ENCODE data around the gene SRGAP3. TPM values are rescaled to one million over a fixed set of nuclear protein-coding genes. Genes with fewer than 3 reads are reported as not detected.

SRGAP3 gene
- total and polyA plus RNA-seq, 10 of the 15 experiments (the other 5 are each of a cell fraction or from before 2014, with no cell fraction given) = 0.32 to 1.7 (median 0.99) TPM

GRCh38 chr3:9059489-9060400 lies 189.7 kb downstream of the SRGAP3 start:
- Histone ChIP-seq H4K20me1 (ENCODE audit: control insufficient read depth, insufficient read depth) (no peaks in the 10 kb centered on the region), H3K36me3 (ENCODE audit: control insufficient read depth in 2 of 2, insufficient read depth in 2 of 2, low read length in 1 of 2) (no peaks in the 10 kb centered on the region), H3K9ac (ENCODE audit: control insufficient read depth, insufficient read depth, low read length) (no peak overlapping the region), H3K4me1 (ENCODE audit: control insufficient read depth, insufficient read depth, low read length) (no peaks in the 10 kb centered on the region), H3K27ac (ENCODE audit: control insufficient read depth, insufficient read depth) (no peak overlapping the region), H2AFZ (ENCODE audit: control insufficient read depth, low read depth, low read length) (no peak overlapping the region), H3K9me3 (replicated peaks; ENCODE audit: control insufficient read depth, insufficient read depth, low read length) (no peaks in the 10 kb centered on the region), H3K79me2 (ENCODE audit: control insufficient read depth, insufficient read depth, low read length) (no peaks in the 10 kb centered on the region), H3K4me2 (ENCODE audit: control insufficient read depth, insufficient read depth) (no peak overlapping the region), H3K4me3 (no peak overlapping the region), H3K27me3 (replicated peaks in 1 of 2; ENCODE audit: control insufficient read depth in 2 of 2, insufficient read depth in 2 of 2, low read length in 1 of 2) (no peaks in the 10 kb centered on the region; a peak in 1 of 4 replicates)
- TF ChIP-seq EP300 (IDR thresholded peaks at IDR 0.05; ENCODE audit: borderline replicate concordance in 1 of 2, control insufficient read depth in 1 of 2, low read depth in 2 of 2, low read length in 2 of 2) (no peak), HDAC2 (IDR thresholded peaks at IDR 0.05) (no peak), IRF4 (IDR thresholded peaks at IDR 0.05; ENCODE audit: low read depth, low read length) (no peak), ZNF592 (IDR thresholded peaks at IDR 0.05) (no peak), KAT2A (conservative IDR thresholded peaks at IDR 0.05; ENCODE audit: control insufficient read depth, low read depth, low read length) (no peak), TAF1 (IDR thresholded peaks at IDR 0.05; ENCODE audit: borderline replicate concordance, low read depth, low read length) (no peak), FOXK2 (IDR thresholded peaks at IDR 0.05) (no peak), ETV6 (conservative IDR thresholded peaks at IDR 0.05 in 1 of 2, IDR thresholded peaks at IDR 0.05 in 1 of 2; ENCODE audit: borderline replicate concordance in 1 of 2, low read depth in 1 of 2) (no peak), GATAD2B (conservative IDR thresholded peaks at IDR 0.05; ENCODE audit: low read depth) (no peak), JUNB (IDR thresholded peaks at IDR 0.05) (no peak), RELA (IDR thresholded peaks at IDR 0.05; ENCODE audit: borderline replicate concordance, partially characterized antibody) (no peak), RB1 (IDR thresholded peaks at IDR 0.05; ENCODE audit: borderline replicate concordance) (no peak), NFYB (IDR thresholded peaks at IDR 0.05; ENCODE audit: insufficient read depth, low read depth, low read length) (no peak), PML (IDR thresholded peaks at IDR 0.05; ENCODE audit: low read length) (no peak), BRCA1 (IDR thresholded peaks at IDR 0.05; ENCODE audit: low read depth, low read length) (no peak), ESRRA (IDR thresholded peaks at IDR 0.05; ENCODE audit: low read length) (no peak), STAT3 (IDR thresholded peaks at IDR 0.05; ENCODE audit: low read depth, low read length) (no peak), SMAD1 (IDR thresholded peaks at IDR 0.05; ENCODE audit: low read depth, partially characterized antibody) (no peak), SRF (IDR thresholded peaks at IDR 0.05; ENCODE audit: low read depth in 2 of 2, low read length in 2 of 2) (no peak)
- FAIRE-seq (no peak), ATAC-seq (peak; percentile 50), DNase-seq (ENCODE audit: low read depth, low spot score) (no peak)
- CTCF ChIA-PET = interaction anchor here (0.6 to 2.1 kb wide), 2 partner anchors 24 to 90 kb away, joined by 3 to 6 read pairs; no protein-coding TSS in a partner anchor
- RAD21 ChIA-PET (ENCODE audit: unreplicated experiment) = interaction anchor here (1.1 kb wide), 1 partner anchor 87 kb away, joined by 3 read pairs; no protein-coding TSS in a partner anchor
- SMC1A ChIA-PET (ENCODE audit: uncharacterized antibody, unreplicated experiment) = interaction anchor here (0.7 to 2.7 kb wide), 2 partner anchors 14 to 160 kb away, joined by 3 to 8 read pairs; no protein-coding TSS in a partner anchor
- WGBS (ENCODE audit: insufficient coverage, insufficient replicate concordance, low lambda C conversion rate, missing lambda C conversion rate) = 15% methylated on average over 19 of the region's 19 CpGs
- intact Hi-C loops (cut with micrococcal nuclease; ENCODE audit: unreplicated experiment) = loop anchor here (10.0 kb wide), 1 partner anchor 395 kb away; no protein-coding TSS in a partner anchor
- POLR2A ChIA-PET = interaction anchor here (0.5 to 0.6 kb wide), 2 partner anchors 110 to 302 kb away, joined by 3 to 4 read pairs; no protein-coding TSS in a partner anchor
- in situ Hi-C loops (cut with MboI) = no loop called here
- BruUV-seq (replicated peaks) = no TSS peak
